A673 (cell line): ENCODE results near the gene NHS.

Source experiments
- CTCF ChIP-seq: fragments of 300-800, 200-600 bp; sonication (generic); conservative IDR thresholded peaks from 2 replicates; pipeline ENCODE4 v1.5.1; 2017; ENCODE audit warnings: low read depth, mild to moderate bottlenecking, antibody characterized with exemption, low read length, moderate library complexity, mixed read lengths
- EZH2 ChIP-seq: fragments of 200-600 bp; sonication (generic); IDR thresholded peaks from 2 replicates; pipeline ENCODE4 v1.6.1; 2017; ENCODE audit warnings: borderline replicate concordance, low read depth, mild to moderate bottlenecking, mixed read lengths, antibody characterized with exemption, low read length; ENCODE audit not compliant: poor library complexity, severe bottlenecking

DNA sequence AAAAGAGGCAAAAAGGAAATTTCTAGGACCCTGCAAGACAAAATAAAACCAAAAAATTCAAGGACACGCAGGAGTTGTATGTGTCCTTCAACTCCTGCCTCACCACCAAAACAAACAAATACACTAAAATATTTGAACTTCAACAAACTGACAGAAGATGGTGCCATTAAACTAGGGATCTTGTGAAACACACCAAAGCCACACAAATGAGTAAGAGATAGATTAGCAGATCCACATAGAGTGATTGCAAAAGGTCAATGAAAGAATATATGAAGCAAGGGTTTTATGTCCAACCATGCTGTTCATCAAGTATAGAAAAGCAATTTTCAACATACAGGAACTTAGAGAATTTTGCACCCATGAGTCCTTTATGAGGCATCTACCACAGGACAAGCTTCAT, 322.2 kb downstream of the NHS start:
- TF ChIP-seq CTCF (no peak), EZH2 (no peak)
